ENCODE data around the gene BMS1.

The BMS1 gene

DNA sequence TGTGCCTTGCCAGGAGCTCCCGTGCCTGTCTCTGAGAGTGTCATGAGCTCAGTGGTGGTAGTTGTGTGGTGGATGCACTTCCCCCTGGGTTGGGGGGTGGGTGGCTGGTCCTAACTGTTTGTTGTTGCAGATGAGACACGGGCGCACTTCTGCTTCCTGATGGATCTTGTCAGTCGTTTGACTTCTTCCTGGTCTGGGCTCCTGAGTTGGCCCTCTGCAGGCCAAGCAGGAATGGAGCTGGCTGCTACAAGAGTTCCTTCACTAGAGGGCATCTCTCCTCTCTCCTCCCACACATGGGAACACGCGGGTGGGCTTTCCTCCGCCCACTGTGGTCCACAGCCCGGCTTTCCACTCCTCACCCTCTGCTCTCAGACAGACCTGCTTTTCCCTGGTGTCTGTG is 82.0 kb downstream of the BMS1 start:
- peak; percentile 70 for DNase-seq (ENCODE audit: low read depth)
- no peak overlapping the region for H3K4me3 ChIP-seq (ENCODE audit: low read depth, low read length)
- TF ChIP-seq, protein P1, sequence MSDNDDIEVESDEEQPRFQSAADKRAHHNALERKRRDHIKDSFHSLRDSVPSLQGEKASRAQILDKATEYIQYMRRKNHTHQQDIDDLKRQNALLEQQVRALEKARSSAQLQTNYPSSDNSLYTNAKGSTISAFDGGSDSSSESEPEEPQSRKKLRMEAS (IDR thresholded peaks at IDR 0.05; ENCODE audit: low read depth, low read length), result no peak
- TF ChIP-seq, protein P2, sequence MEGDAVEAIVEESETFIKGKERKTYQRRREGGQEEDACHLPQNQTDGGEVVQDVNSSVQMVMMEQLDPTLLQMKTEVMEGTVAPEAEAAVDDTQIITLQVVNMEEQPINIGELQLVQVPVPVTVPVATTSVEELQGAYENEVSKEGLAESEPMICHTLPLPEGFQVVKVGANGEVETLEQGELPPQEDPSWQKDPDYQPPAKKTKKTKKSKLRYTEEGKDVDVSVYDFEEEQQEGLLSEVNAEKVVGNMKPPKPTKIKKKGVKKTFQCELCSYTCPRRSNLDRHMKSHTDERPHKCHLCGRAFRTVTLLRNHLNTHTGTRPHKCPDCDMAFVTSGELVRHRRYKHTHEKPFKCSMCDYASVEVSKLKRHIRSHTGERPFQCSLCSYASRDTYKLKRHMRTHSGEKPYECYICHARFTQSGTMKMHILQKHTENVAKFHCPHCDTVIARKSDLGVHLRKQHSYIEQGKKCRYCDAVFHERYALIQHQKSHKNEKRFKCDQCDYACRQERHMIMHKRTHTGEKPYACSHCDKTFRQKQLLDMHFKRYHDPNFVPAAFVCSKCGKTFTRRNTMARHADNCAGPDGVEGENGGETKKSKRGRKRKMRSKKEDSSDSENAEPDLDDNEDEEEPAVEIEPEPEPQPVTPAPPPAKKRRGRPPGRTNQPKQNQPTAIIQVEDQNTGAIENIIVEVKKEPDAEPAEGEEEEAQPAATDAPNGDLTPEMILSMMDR (IDR thresholded peaks at IDR 0.05; ENCODE audit: low read depth, low read length), result no peak
- no peak for TF ChIP-seq MYC (IDR thresholded peaks at IDR 0.05; ENCODE audit: low read depth, low read length)
- TF ChIP-seq POLR2A (IDR thresholded peaks at IDR 0.05; ENCODE audit: extremely low read depth, insufficient read length), result no peak

DNA sequence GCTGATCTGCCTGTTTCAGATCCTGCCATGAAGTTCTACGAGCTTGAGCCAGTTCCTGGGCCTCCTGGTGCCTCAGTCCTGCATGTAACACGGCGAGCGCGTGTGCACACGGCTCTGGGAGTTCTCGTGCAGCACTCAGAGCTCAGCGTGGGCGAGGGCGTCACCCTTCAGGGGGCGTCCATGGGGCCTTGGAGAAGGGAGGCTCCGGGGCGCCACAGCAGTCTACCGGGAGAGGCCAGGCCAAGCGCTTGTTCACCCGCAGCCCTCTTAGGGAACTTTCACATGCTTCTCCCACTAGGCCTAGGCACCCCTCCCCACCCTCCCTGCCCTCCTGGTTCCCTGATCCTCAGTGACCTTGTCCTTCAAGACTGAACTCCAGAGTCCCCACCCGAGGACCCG is 83.1 kb downstream of the BMS1 start:
- no peak overlapping the region for H3K4me3 ChIP-seq (ENCODE audit: low read depth, low read length)
- DNase-seq (ENCODE audit: low read depth), result no peak
- TF ChIP-seq MYC (IDR thresholded peaks at IDR 0.05; ENCODE audit: low read depth, low read length) (no peak), POLR2A (IDR thresholded peaks at IDR 0.05; ENCODE audit: extremely low read depth, insufficient read length) (no peak)
- TF ChIP-seq, protein P2 (IDR thresholded peaks at IDR 0.05; ENCODE audit: low read depth, low read length), result no peak
- TF ChIP-seq, protein P1 (IDR thresholded peaks at IDR 0.05; ENCODE audit: low read depth, low read length), result no peak

DNA sequence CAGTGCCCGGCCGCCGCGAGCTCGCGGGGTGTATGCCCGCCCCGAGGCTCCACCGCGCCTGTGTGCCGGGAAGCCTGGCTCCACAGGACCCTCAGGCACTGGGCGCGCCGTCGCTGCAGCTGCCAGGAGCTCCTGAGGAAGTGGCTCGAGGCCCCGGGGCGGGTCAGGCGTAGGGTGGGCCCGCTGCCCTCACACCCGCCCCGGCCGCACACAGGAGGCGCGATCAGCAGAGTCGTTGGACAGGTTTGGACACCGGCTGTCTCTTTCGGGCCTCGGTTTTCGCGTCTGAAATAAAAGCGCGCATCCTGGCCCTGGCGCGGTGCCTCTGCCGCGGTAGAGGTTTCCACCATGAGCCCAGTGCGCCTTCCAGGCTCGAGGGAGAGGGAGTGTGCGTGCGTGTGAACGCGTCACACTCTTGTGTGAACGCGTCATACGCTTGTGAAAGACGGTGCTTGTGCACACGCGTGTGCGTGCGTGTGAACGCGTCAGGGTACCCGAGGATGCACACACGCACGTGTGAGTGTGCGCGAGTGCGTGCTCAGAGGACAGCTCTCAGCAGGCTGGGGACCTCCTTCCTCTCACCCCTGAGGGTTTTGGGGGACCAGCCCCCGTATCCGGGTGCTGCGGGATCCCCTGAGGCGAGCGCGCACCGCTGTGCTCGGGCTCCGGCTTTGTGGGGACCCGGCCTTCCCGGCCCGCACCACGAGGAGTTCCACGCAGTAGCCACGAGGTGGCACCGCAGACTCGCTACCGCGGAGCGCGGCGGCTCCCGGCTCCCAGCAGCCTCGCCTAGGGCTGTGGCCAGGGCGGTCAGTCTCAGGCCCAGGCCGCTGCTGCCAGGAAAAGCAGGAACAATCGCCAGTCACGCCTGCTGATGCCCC is 83.8 kb downstream of the BMS1 start:
- TF ChIP-seq, protein P1 (IDR thresholded peaks at IDR 0.05; ENCODE audit: low read depth, low read length), result peak; percentile 87
- TF ChIP-seq MYC (IDR thresholded peaks at IDR 0.05; ENCODE audit: low read depth, low read length) (peak; percentile 57), POLR2A (IDR thresholded peaks at IDR 0.05; ENCODE audit: extremely low read depth, insufficient read length) (no peak)
- TF ChIP-seq, protein P2 (IDR thresholded peaks at IDR 0.05; ENCODE audit: low read depth, low read length), result peak; percentile 44
- peak; percentile 75 for DNase-seq (ENCODE audit: low read depth)
- no peak overlapping the region for H3K4me3 ChIP-seq (ENCODE audit: low read depth, low read length)

DNA sequence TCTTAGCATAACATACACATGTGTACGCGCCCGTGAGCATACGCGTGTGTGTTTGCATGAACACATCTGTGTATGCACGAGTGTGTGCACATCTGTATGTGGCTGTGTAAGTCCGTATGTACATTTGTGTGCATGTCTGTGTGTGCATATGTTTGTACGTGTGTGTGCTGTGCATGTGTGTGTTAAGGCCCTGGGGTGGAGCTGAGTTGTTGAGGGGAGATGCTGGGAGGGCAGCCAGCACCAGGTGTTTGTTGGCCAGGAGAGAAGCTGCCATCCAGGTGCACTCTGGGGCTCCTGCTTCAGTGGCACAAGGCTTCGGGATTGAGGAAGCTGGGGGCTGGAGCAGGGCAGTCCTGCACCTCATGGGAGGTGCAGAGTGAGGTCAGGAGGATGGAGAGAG is 85.0 kb downstream of the BMS1 start:
- no peak overlapping the region for H3K4me3 ChIP-seq (ENCODE audit: low read depth, low read length)
- no peak for DNase-seq (ENCODE audit: low read depth)
- no peak for TF ChIP-seq MYC (IDR thresholded peaks at IDR 0.05; ENCODE audit: low read depth, low read length)
- TF ChIP-seq, protein P2 (IDR thresholded peaks at IDR 0.05; ENCODE audit: low read depth, low read length), result no peak
- TF ChIP-seq, protein P1 (IDR thresholded peaks at IDR 0.05; ENCODE audit: low read depth, low read length), result no peak
- TF ChIP-seq POLR2A (IDR thresholded peaks at IDR 0.05; ENCODE audit: extremely low read depth, insufficient read length), result no peak

DNA sequence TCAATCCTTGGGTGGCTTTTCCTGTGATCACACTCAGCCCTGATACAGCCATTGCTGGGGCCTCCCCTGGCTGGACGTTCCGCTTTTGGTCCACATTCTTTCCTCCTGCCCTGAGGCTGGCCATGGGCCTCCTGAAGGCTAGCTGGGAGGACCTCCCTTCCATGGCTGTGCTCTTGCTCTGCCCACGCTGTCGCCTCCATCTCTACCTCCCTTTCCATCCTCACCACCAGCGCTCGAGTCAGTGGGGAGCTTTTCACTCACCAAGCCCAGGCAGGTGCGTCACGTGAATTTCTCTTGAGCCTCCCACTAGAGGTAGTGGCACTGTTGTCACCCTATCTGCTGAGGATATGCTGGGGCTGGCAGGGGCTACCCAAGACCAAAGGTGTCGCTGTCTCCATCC is 85.9 kb downstream of the BMS1 start:
- no peak overlapping the region for H3K4me3 ChIP-seq (ENCODE audit: low read depth, low read length)
- TF ChIP-seq, protein P1 (IDR thresholded peaks at IDR 0.05; ENCODE audit: low read depth, low read length), result no peak
- TF ChIP-seq POLR2A (IDR thresholded peaks at IDR 0.05; ENCODE audit: extremely low read depth, insufficient read length) (no peak), MYC (IDR thresholded peaks at IDR 0.05; ENCODE audit: low read depth, low read length) (no peak)
- TF ChIP-seq, protein P2 (IDR thresholded peaks at IDR 0.05; ENCODE audit: low read depth, low read length), result no peak
- DNase-seq (ENCODE audit: low read depth), result no peak
